Astrocyte of the spinal cord (primary cell): ENCODE results near the gene PGAP6.
"Not testable (repeated sequence)": the region's sequence is repeated elsewhere in the genome, so short reads cannot be mapped to it uniquely, and the experiment has no call there.

ENCODE experiments used
- DNase-seq: peaks from one replicate; pipeline ENCODE4 v3.0.0; 2011; ENCODE audit warnings: low read depth, low spot score
- H3K4me3 ChIP-seq: 2 replicates; pipeline ENCODE4 v1.5.1; 2011; ENCODE audit warnings: low read depth, mild to moderate bottlenecking, low read length, moderate library complexity
- in situ Hi-C: cut with HindIII; loops from 2 replicates; pipeline ENCODE4 v1.10.0; 2017; ENCODE audit warnings: low sequenced_read_pairs
- TF ChIP-seq, protein P1 (sequence below): IDR thresholded peaks from 2 replicates; pipeline ENCODE4 v1.5.1; 2012; ENCODE audit warnings: low read depth, mild to moderate bottlenecking, low read length, inconsistent platforms

Gene PGAP6

GRCh38 chr16:342455-343213 lies 39.1 kb downstream of the PGAP6 start:
- H3K4me3 ChIP-seq: no peak overlapping the region
- in situ Hi-C loops: no loop called here
- TF ChIP-seq, protein P1, sequence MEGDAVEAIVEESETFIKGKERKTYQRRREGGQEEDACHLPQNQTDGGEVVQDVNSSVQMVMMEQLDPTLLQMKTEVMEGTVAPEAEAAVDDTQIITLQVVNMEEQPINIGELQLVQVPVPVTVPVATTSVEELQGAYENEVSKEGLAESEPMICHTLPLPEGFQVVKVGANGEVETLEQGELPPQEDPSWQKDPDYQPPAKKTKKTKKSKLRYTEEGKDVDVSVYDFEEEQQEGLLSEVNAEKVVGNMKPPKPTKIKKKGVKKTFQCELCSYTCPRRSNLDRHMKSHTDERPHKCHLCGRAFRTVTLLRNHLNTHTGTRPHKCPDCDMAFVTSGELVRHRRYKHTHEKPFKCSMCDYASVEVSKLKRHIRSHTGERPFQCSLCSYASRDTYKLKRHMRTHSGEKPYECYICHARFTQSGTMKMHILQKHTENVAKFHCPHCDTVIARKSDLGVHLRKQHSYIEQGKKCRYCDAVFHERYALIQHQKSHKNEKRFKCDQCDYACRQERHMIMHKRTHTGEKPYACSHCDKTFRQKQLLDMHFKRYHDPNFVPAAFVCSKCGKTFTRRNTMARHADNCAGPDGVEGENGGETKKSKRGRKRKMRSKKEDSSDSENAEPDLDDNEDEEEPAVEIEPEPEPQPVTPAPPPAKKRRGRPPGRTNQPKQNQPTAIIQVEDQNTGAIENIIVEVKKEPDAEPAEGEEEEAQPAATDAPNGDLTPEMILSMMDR: no peak
- no peak for DNase-seq

DNA sequence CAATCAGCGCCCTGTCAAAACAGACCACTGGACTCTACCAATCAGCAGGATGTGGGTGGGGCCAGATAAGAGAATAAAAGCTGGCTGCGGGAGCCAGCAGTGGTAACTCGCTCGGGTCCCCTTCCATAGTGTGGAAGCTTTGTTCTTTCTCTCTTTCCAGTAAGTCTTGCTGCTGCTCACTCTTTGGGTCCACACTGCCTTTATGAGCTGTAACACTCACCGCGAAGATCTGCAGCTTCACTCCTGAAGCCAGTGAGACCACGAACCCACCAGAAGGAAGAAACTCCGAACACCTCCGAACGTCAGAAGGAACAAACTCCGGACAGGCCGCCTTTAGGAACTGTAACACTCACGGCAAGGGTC lies 39.8 kb downstream of the PGAP6 start:
- DNase-seq, H3K4me3 ChIP-seq, in situ Hi-C loops: not testable (repeated sequence)

GRCh38 chr16:341095-341973 lies 40.4 kb downstream of the PGAP6 start:
- DNase-seq, H3K4me3 ChIP-seq, in situ Hi-C loops: not testable (repeated sequence)

GRCh38 chr16:340370-341091 lies 41.2 kb downstream of the PGAP6 start:
- TF ChIP-seq, protein P1: no peak
- in situ Hi-C loops: no loop called here
- H3K4me3 ChIP-seq: no peak overlapping the region
- no peak for DNase-seq

DNA sequence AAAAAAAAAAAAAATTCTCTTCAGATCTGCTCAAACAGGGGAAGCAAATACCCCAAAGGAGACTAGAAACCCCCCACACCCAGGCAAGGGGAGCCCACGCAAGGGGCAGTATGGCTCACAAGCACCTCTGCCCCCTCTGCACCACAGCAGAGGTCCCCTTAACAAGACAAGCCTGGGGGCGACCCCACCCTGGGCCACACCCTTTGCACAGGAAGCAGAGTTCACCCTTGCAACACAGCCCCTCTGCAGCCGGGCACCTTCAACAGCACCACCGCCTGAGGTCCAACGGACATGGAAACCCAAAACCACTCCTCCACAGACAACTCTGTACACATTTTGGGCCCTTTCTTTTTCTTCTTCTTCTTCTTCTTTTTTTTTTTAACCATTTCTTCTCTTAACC lies 42.1 kb downstream of the PGAP6 start:
- no peak overlapping the region for H3K4me3 ChIP-seq
- DNase-seq: no peak
- TF ChIP-seq, protein P1: no peak
- in situ Hi-C loops: no loop called here

DNA sequence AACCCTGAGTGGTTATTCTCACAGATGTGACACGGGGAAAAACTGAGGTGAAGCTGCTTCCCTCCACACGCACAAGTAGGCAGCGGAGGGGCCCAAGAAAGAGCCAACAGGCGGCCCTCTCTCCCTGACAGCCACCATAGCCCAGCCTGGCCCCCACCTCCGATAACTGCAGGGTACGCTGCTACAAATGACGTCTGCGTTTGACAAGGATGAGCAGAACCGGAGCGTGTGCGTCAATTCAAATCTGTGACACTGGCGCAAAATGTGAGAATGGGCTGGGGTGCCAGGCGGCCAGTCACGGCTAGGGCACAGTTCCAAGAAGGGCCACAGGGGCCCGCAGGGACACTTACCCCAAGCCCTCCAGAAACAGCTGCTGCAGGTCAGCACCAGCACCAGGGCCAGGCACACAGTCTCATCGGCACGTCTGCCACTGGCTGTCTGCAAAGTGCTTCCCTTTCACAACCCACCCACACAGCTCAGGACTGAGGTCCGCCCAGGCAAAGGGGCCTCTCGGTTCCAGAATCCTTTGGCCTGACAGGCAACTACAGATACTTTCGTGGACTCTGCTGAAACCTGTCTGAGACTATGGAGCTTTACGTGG lies 43.7 kb downstream of the PGAP6 start:
- no peak overlapping the region for H3K4me3 ChIP-seq
- no peak for DNase-seq
- in situ Hi-C loops: no loop called here
- TF ChIP-seq, protein P1: no peak

DNA sequence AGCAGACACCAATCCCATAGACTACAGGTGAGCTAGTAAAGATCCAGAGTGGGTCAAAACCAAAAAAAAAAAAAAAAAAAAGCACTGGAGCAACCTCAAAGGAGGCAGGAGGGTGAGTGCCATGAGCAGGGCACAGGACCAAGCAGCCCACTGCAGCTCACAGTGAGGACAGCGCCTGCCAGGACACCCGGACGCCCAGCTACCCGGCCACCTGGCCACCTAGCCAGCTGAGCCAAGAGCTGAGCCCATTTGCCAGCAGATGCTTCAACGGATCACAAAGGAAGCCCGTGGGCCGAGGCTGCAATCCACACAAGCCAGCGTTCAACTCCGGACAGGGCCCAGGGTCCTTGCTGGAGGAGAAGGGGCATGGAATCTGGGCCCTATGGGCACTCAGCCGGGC lies 44.3 kb downstream of the PGAP6 start:
- in situ Hi-C loops: no loop called here
- no peak overlapping the region for H3K4me3 ChIP-seq
- TF ChIP-seq, protein P1: no peak
- DNase-seq: no peak
